Measurements from ENCODE around the gene NPHP4. TPM values are rescaled to one million over a fixed set of nuclear protein-coding genes. Genes with fewer than 3 reads are reported as not detected.

Gene NPHP4
- total RNA-seq, 1 experiment from 2014 or later, result 16.8 TPM

DNA sequence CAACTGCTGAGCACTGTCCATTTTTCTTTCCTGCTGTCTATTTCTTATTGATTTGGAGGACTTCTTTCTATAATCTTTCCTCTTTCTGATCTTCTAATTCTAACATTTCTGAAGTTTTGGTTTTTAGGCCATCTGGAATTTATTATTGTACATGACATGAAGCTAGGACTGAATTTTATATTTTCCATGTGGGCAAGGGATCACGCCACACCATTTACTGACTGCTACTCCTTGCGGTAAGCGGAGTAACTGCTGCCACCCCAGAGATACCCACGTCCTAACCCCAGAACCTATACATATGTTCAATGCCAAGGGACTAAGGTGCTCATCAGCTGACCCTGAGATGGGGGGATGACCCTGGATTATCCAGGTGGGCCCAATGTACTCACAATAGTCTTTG lies 70.6 kb downstream of the NPHP4 start (continued):
- TF ChIP-seq HMGA2 (CRISPR knock-in tag; IDR thresholded peaks at IDR 0.05) (no peak), USF2 (CRISPR knock-in tag; IDR thresholded peaks at IDR 0.05) (no peak), PRDM15 (CRISPR knock-in tag; IDR thresholded peaks at IDR 0.05) (no peak)
- TF ChIP-seq, protein P1, sequence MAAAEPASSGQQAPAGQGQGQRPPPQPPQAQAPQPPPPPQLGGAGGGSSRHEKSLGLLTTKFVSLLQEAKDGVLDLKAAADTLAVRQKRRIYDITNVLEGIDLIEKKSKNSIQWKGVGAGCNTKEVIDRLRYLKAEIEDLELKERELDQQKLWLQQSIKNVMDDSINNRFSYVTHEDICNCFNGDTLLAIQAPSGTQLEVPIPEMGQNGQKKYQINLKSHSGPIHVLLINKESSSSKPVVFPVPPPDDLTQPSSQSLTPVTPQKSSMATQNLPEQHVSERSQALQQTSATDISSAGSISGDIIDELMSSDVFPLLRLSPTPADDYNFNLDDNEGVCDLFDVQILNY (CRISPR knock-in tag; IDR thresholded peaks at IDR 0.05), result no peak

- no peaks in the 10 kb centered on the region for H3K9me3 Mint-ChIP-seq
- DNase-seq (ENCODE audit: low spot score), result no peak
- ATAC-seq, result no peak
- no peaks in the 10 kb centered on the region for H3K27me3 Mint-ChIP-seq (ENCODE audit: low read depth)
- no peak overlapping the region for H3K4me3 Mint-ChIP-seq
- H3K4me1 Mint-ChIP-seq, result no peaks in the 10 kb centered on the region
- H3K36me3 Mint-ChIP-seq, result peaks cover 2% of the 10 kb centered on the region; the same call in 1 of the 2 replicates
- ChIA-PET POLR2A (no interaction called here), CTCF (no interaction called here)
- no peak for TF ChIP-seq EMX1 (CRISPR knock-in tag; IDR thresholded peaks at IDR 0.05)
- no peak for TF ChIP-seq PRDM15 (CRISPR knock-in tag; IDR thresholded peaks at IDR 0.05)
- TF ChIP-seq CREM (CRISPR knock-in tag; IDR thresholded peaks at IDR 0.05), result no peak
- TF ChIP-seq CBFB (CRISPR knock-in tag; IDR thresholded peaks at IDR 0.05; ENCODE audit: low read depth), result no peak
- no peak for TF ChIP-seq OVOL2 (CRISPR knock-in tag; IDR thresholded peaks at IDR 0.05; ENCODE audit: borderline replicate concordance)
- no peak for TF ChIP-seq GRHL2 (CRISPR knock-in tag; IDR thresholded peaks at IDR 0.05; ENCODE audit: insufficient replicate concordance, severe bottlenecking)
- TF ChIP-seq, protein P2, sequence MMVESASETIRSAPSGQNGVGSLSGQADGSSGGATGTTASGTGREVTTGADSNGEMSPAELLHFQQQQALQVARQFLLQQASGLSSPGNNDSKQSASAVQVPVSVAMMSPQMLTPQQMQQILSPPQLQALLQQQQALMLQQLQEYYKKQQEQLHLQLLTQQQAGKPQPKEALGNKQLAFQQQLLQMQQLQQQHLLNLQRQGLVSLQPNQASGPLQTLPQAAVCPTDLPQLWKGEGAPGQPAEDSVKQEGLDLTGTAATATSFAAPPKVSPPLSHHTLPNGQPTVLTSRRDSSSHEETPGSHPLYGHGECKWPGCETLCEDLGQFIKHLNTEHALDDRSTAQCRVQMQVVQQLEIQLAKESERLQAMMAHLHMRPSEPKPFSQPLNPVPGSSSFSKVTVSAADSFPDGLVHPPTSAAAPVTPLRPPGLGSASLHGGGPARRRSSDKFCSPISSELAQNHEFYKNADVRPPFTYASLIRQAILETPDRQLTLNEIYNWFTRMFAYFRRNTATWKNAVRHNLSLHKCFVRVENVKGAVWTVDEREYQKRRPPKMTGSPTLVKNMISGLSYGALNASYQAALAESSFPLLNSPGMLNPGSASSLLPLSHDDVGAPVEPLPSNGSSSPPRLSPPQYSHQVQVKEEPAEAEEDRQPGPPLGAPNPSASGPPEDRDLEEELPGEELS (CRISPR knock-in tag; IDR thresholded peaks at IDR 0.05), result no peak
- no peak overlapping the region for H3K27ac Mint-ChIP-seq
These were observed 71.1 kb downstream of the NPHP4 start for GRCh38 chr1:5921129-5921528.

DNA sequence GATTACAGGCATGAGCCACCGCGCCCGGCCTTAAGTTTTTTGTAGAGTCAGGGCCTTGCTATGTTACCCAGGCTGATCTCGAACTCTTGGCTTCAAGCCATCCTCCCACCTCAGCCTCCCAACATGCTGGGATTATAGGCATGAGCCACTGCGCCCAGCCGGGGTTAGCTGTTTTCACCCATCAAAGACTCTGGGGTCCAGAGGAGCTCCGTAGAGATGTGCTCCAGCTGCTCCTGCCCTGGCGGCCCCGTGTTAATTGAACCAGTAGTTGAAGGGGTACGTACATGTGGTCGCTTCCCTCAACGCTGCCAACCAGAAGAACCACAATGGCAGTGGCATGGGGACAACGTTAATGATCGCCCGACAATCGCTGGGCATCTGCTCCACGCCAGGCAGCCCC lies 72.0 kb downstream of the NPHP4 start:
- Mint-ChIP-seq H3K27me3 (ENCODE audit: low read depth) (no peaks in the 10 kb centered on the region), H3K36me3 (no peaks in the 10 kb centered on the region), H3K4me1 (peaks cover 3% of the 10 kb centered on the region; the same call in 1 of the 2 replicates), H3K4me3 (no peak overlapping the region), H3K27ac (no peak overlapping the region), H3K9me3 (no peaks in the 10 kb centered on the region)
- ATAC-seq (no peak), DNase-seq (ENCODE audit: low spot score) (no peak)
- ChIA-PET POLR2A (no interaction called here), CTCF (no interaction called here)
- TF ChIP-seq SOX15 (CRISPR knock-in tag; IDR thresholded peaks at IDR 0.05) (no peak), TP53 (CRISPR knock-in tag; IDR thresholded peaks at IDR 0.05) (no peak), ETV6 (CRISPR knock-in tag; IDR thresholded peaks at IDR 0.05) (no peak), CBFB (CRISPR knock-in tag; IDR thresholded peaks at IDR 0.05; ENCODE audit: low read depth) (no peak), NR2C2 (CRISPR knock-in tag; IDR thresholded peaks at IDR 0.05) (no peak), ZNF416 (CRISPR knock-in tag; IDR thresholded peaks at IDR 0.05) (no peak), FOXK1 (CRISPR knock-in tag; IDR thresholded peaks at IDR 0.05) (no peak), ZBTB21 (CRISPR knock-in tag; IDR thresholded peaks at IDR 0.05; ENCODE audit: borderline replicate concordance) (no peak), ZNF671 (CRISPR knock-in tag; IDR thresholded peaks at IDR 0.05) (no peak), ATF3 (CRISPR knock-in tag; conservative IDR thresholded peaks at IDR 0.05) (no peak), ZNF263 (CRISPR knock-in tag; IDR thresholded peaks at IDR 0.05; ENCODE audit: low read depth) (no peak), NFE2L1 (CRISPR knock-in tag; IDR thresholded peaks at IDR 0.05) (no peak)
- TF ChIP-seq, protein P3, sequence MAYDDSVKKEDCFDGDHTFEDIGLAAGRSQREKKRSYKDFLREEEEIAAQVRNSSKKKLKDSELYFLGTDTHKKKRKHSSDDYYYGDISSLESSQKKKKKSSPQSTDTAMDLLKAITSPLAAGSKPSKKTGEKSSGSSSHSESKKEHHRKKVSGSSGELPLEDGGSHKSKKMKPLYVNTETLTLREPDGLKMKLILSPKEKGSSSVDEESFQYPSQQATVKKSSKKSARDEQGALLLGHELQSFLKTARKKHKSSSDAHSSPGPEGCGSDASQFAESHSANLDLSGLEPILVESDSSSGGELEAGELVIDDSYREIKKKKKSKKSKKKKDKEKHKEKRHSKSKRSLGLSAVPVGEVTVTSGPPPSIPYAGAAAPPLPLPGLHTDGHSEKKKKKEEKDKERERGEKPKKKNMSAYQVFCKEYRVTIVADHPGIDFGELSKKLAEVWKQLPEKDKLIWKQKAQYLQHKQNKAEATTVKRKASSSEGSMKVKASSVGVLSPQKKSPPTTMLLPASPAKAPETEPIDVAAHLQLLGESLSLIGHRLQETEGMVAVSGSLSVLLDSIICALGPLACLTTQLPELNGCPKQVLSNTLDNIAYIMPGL (CRISPR knock-in tag; IDR thresholded peaks at IDR 0.05), result no peak
